Left lung (tissue), 10 donors: ENCODE measurements around the gene UBASH3A. TPM values are rescaled to one million over a fixed set of nuclear protein-coding genes. Genes with fewer than 3 reads are reported as not detected.

Source experiments
- ATAC-seq: fragments of 200-7000 bp; cut with Tn5 transposase; one replicate; pipeline ENCODE4 v1.9.1; 2020; ENCODE audit warnings: moderate library complexity
- DNase-seq, 4 donors: peaks; one replicate each; pipeline ENCODE4 v3.0.0-alpha.2; 2013 to 2020
- H3K27ac ChIP-seq, 2 donors: fragments of 200-600 bp; sonication (generic) in 1 of 2; one replicate each; pipeline versions ENCODE4 v1.5.0 to v1.8.0; 2020 to 2021
- H3K27me3 ChIP-seq, 2 donors: fragments of 200-600 bp; sonication (generic) in 1 of 2; one replicate each; pipeline versions ENCODE4 v1.5.0 to v1.8.0; 2020 to 2021
- H3K36me3 ChIP-seq, 2 donors: fragments of 200-600 bp; sonication (generic) in 1 of 2; one replicate each; pipeline versions ENCODE4 v1.5.0 to v1.8.0; 2020 to 2021
- H3K4me1 ChIP-seq, 2 donors: fragments of 200-600 bp; one replicate each; pipeline ENCODE4 v1.8.0; 2021
- H3K4me3 ChIP-seq, 2 donors: fragments of 200-600 bp; sonication (generic) in 1 of 2; one replicate each; pipeline versions ENCODE4 v1.5.0 to v1.8.0; 2020 to 2021; ENCODE audit warnings: mild to moderate bottlenecking in 1 of 2
- H3K9me3 ChIP-seq, 2 donors: fragments of 200-600 bp; sonication (generic) in 1 of 2; one replicate each; pipeline versions ENCODE4 v1.5.0 to v1.8.0; 2020 to 2021
- intact Hi-C, 2 donors: fragments of 100-400 bp; cut with DNase I; formaldehyde crosslinking; loops; one replicate each; pipeline versions ENCODE4 v1.11.2 to v1.14.2; 2022
- polyA plus RNA-seq, 6 donors: library from polyadenylated mRNA; unstranded; fragments of 120-200 nt; gene quantifications; one replicate each; pipeline ENCODE4 v1.2.1, GENCODE V29; 2013; ENCODE audit not compliant: insufficient read length in 6 of 6
- total RNA-seq, 2 donors: library from RNA; stranded (reverse); fragmentation: NEBNext Ultra II Directional; extraction: Animal tissue kit (Norgen Biotek cat#: 25700); gene quantifications; one replicate each; pipeline ENCODE4 v1.2.1, GENCODE V29; 2021
- TF ChIP-seq, protein P1 (sequence below), 2 donors: fragments of 200-600 bp; sonication (generic) in 1 of 2; IDR thresholded peaks; one replicate each; pipeline versions ENCODE4 v1.5.0 to v1.8.0; 2021; ENCODE audit warnings: antibody characterized with exemption in 2 of 2
- donor health status: DM: no; HTN: yes; CAD: no.
- donor health status: DM: no; HTN: no; CAD: no.

Gene UBASH3A
- total and polyA plus RNA-seq, 8 donors = 0.08 to 1.3 (median 0.24) TPM

GRCh38 chr21:42414553-42414927 lies 10.8 kb downstream of the UBASH3A start:
- Histone ChIP-seq H3K36me3 (no peaks in the 10 kb centered on the region), H3K4me1 (peaks cover 0 to 13% of the 10 kb centered on the region in 2 donors), H3K4me3 (no peak overlapping the region), H3K27ac (no peak overlapping the region), H3K9me3 (no peaks in the 10 kb centered on the region), H3K27me3 (no peaks in the 10 kb centered on the region)
- TF ChIP-seq, protein P1, sequence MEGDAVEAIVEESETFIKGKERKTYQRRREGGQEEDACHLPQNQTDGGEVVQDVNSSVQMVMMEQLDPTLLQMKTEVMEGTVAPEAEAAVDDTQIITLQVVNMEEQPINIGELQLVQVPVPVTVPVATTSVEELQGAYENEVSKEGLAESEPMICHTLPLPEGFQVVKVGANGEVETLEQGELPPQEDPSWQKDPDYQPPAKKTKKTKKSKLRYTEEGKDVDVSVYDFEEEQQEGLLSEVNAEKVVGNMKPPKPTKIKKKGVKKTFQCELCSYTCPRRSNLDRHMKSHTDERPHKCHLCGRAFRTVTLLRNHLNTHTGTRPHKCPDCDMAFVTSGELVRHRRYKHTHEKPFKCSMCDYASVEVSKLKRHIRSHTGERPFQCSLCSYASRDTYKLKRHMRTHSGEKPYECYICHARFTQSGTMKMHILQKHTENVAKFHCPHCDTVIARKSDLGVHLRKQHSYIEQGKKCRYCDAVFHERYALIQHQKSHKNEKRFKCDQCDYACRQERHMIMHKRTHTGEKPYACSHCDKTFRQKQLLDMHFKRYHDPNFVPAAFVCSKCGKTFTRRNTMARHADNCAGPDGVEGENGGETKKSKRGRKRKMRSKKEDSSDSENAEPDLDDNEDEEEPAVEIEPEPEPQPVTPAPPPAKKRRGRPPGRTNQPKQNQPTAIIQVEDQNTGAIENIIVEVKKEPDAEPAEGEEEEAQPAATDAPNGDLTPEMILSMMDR (IDR thresholded peaks at IDR 0.05) = no peak
- intact Hi-C loops = no loop called here
- ATAC-seq (no peak), DNase-seq (no peak)

DNA sequence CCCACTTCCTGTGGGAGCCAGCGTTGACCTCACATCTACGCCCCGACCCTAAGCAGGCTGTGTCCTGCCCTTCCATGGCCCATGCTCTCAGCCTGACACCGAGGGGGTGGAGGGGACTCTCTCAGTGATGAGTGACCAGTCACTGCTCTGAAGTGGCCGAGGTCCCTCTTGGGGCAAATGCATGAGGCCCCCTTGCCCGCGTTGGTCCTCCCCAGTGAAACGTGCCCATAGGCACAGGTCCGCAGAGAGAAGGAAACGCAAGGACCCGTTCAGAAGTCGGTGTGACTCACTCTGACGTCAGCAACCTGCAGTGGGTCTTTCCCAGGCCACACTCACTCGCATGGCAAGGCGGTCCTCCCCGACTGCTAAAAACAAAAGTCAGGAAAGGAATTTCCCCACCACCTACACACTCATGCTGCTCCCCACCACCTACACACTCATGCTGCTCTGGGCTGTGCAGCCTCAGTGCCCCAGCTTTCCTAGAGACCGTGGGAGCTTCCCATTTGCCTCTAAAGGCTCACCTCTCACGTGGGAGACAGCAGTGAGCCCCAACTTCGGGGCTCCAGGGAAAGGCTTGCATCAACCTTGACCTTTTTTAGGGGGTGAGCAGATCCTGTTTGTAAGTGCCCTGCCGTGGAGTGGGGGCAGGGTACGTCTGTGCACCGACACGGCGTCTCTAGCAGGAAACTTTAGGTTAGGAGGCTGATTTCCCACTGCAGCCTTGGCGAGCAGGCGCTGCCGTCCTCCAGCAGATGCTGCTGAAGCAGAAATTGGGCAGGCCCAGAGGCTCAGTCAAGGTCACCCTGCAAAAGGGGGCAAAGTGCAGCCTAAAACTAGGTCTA lies 11.4 kb downstream of the UBASH3A start:
- TF ChIP-seq, protein P1 (IDR thresholded peaks at IDR 0.05) = no peak
- no peaks in the 10 kb centered on the region for H3K9me3 ChIP-seq
- DNase-seq (no peak), ATAC-seq (peak; percentile 35)
- no peak overlapping the region for H3K27ac ChIP-seq
- H3K4me1 ChIP-seq = peaks cover 0 to 13% of the 10 kb centered on the region in 2 donors
- no peak overlapping the region for H3K4me3 ChIP-seq
- no peaks in the 10 kb centered on the region for H3K27me3 ChIP-seq
- intact Hi-C loops = no loop called here
- H3K36me3 ChIP-seq = no peaks in the 10 kb centered on the region

- TF ChIP-seq, protein P1 (IDR thresholded peaks at IDR 0.05) = no peak
- intact Hi-C loops = no loop called here
- no peaks in the 10 kb centered on the region for H3K27me3 ChIP-seq
- H3K9me3 ChIP-seq = no peaks in the 10 kb centered on the region
- ATAC-seq = no peak
- H3K4me3 ChIP-seq = no peak overlapping the region
- no peaks in the 10 kb centered on the region for H3K36me3 ChIP-seq
- H3K27ac ChIP-seq = no peak overlapping the region
- no peak for DNase-seq
- H3K4me1 ChIP-seq = peaks cover 0 to under 1% of the 10 kb centered on the region in 2 donors
Measured at GRCh38 chr21:42417533-42417932, 13.8 kb downstream of the UBASH3A start.

GRCh38 chr21:42418886-42419285 lies 15.2 kb downstream of the UBASH3A start:
- ATAC-seq (no peak), DNase-seq (no peak)
- TF ChIP-seq, protein P1 (IDR thresholded peaks at IDR 0.05) = no peak
- Histone ChIP-seq H3K4me1 (peaks cover 0 to 2% of the 10 kb centered on the region in 2 donors), H3K9me3 (no peaks in the 10 kb centered on the region), H3K27me3 (no peaks in the 10 kb centered on the region), H3K4me3 (no peak overlapping the region), H3K27ac (no peak overlapping the region), H3K36me3 (no peaks in the 10 kb centered on the region)
- intact Hi-C loops = no loop called here

GRCh38 chr21:42419845-42420244 lies 16.1 kb downstream of the UBASH3A start:
- ATAC-seq (no peak), DNase-seq (no peak)
- no peaks in the 10 kb centered on the region for H3K27me3 ChIP-seq
- H3K4me1 ChIP-seq = peaks cover 0 to 11% of the 10 kb centered on the region in 2 donors
- H3K27ac ChIP-seq = no peak overlapping the region
- H3K9me3 ChIP-seq = no peaks in the 10 kb centered on the region
- no peak overlapping the region for H3K4me3 ChIP-seq
- intact Hi-C loops = no loop called here
- TF ChIP-seq, protein P1 (IDR thresholded peaks at IDR 0.05) = no peak
- H3K36me3 ChIP-seq = no peaks in the 10 kb centered on the region
